GM12878 (cell line): ENCODE data around the gene OS9. TPM values are rescaled to one million over a fixed set of nuclear protein-coding genes. Genes with fewer than 3 reads are reported as not detected.
A peak's percentile ranks its signal among the peaks of the same experiment; 100 is the strongest.

Experiments used
- ATF2 ChIP-seq: IDR thresholded peaks from 2 replicates; pipeline ENCODE4 v1.6.1; 2012; ENCODE audit warnings: low read length, inconsistent platforms
- CBX3 ChIP-seq: fragments of 200-600 bp; sonication (generic); IDR thresholded peaks from 2 replicates; pipeline ENCODE4 v1.6.1; 2016; ENCODE audit warnings: low read depth, borderline replicate concordance
- EED ChIP-seq: sonication (generic); IDR thresholded peaks from 2 replicates; pipeline ENCODE4 v1.6.1; 2016; ENCODE audit warnings: antibody characterized with exemption, low read depth
- GABPA ChIP-seq: IDR thresholded peaks from 2 replicates; pipeline ENCODE4 v1.6.1; 2014; ENCODE audit warnings: antibody characterized with exemption, low read depth, mild to moderate bottlenecking, inconsistent platforms
- HDAC6 ChIP-seq: fragments of 200-600 bp; sonication (generic); IDR thresholded peaks from one replicate; pipeline ENCODE4 v1.8.0; 2017; ENCODE audit warnings: antibody characterized with exemption; ENCODE audit not compliant: unreplicated experiment
- IKZF1 ChIP-seq: fragments of 450-650 bp; conservative IDR thresholded peaks from 2 replicates; pipeline ENCODE4 v1.6.1; 2017; ENCODE audit warnings: antibody characterized with exemption, mild to moderate bottlenecking
- JUNB ChIP-seq: IDR thresholded peaks from 2 replicates; pipeline ENCODE4 v1.6.1; 2016; ENCODE audit warnings: antibody characterized with exemption, mild to moderate bottlenecking
- MTA3 ChIP-seq: IDR thresholded peaks from 2 replicates; pipeline ENCODE4 v1.6.1; 2012; ENCODE audit warnings: low read length, inconsistent platforms, borderline replicate concordance
- NKRF ChIP-seq: fragments of 450-650 bp; conservative IDR thresholded peaks from 2 replicates; pipeline ENCODE4 v1.6.1; 2017; ENCODE audit warnings: mild to moderate bottlenecking, moderate library complexity
- NR2C1 ChIP-seq: fragments of 450-650 bp; IDR thresholded peaks from 2 replicates; pipeline ENCODE4 v1.6.1; 2017; ENCODE audit warnings: antibody characterized with exemption, mild to moderate bottlenecking, moderate library complexity
- NRF1 ChIP-seq: conservative IDR thresholded peaks from 2 replicates; pipeline ENCODE4 v1.6.1; 2011; ENCODE audit warnings: mild to moderate bottlenecking, low read depth, low read length, improper control_type of control experiment
- PBX3 ChIP-seq: IDR thresholded peaks from 2 replicates; pipeline ENCODE4 v1.6.1; 2011; ENCODE audit warnings: mild to moderate bottlenecking, low read depth, low read length, moderate library complexity; ENCODE audit not compliant: insufficient replicate concordance
- PKNOX1 ChIP-seq: fragments of 450-650 bp; IDR thresholded peaks from 2 replicates; pipeline ENCODE4 v1.6.1; 2016; ENCODE audit warnings: mild to moderate bottlenecking
- SMC3 ChIP-seq: IDR thresholded peaks from 2 replicates; pipeline ENCODE4 v1.6.1; 2011; ENCODE audit warnings: low read length, improper control_type of control experiment, borderline replicate concordance
- ZBED1 ChIP-seq: IDR thresholded peaks from 2 replicates; pipeline ENCODE4 v1.6.1; 2016; ENCODE audit warnings: borderline replicate concordance
- polyA plus RNA-seq, 11 experiments: library from polyadenylated mRNA; depleted of rRNA in 4 of 11; unstranded in 6 of 11; stranded (reverse) in 5 of 11; fragments of >200 nt; fragmentation: Nextera tagmentation in 4 of 11; fragmentation: Illumina TruSeq in 1 of 11; extraction: Ambion mirVana in 4 of 11; extraction: Trizol in 1 of 11; gene quantifications; 1 replicate in 1 of 11; 2 replicates in 10 of 11; pipeline versions ENCODE4 v1.2.1 to v1.2.3, GENCODE V29; 2011 to 2016; ENCODE audit warnings: inconsistent platforms in 2 of 11, missing spikeins in 2 of 11, low read depth in 1 of 11
- total RNA-seq, 4 experiments: library from RNA; depleted of rRNA in 3 of 4; stranded (reverse); fragments of >200 nt in 3 of 4; fragmentation: Illumina TruSeq in 1 of 4; extraction: Trizol in 1 of 4; gene quantifications; 2 replicates each; pipeline versions ENCODE4 v1.2.1 to v1.2.3, GENCODE V29; 2013 to 2021
- TF ChIP-seq, protein P1 (sequence below): fragments of 450-650 bp; IDR thresholded peaks from 2 replicates; pipeline ENCODE4 v1.6.1; 2016; ENCODE audit warnings: mild to moderate bottlenecking, moderate library complexity, borderline replicate concordance
- TF ChIP-seq, protein P2 (sequence below): fragments of 450-650 bp; IDR thresholded peaks from 2 replicates; pipeline ENCODE4 v1.6.1; 2017; ENCODE audit warnings: mild to moderate bottlenecking, low read depth, inconsistent platforms; ENCODE audit not compliant: poor library complexity, severe bottlenecking

The OS9 gene
- total and polyA plus RNA-seq, 10 of the 15 experiments (the other 5 are each of a cell fraction or from before 2014, with no cell fraction given) = 5.2 to 106 (median 79.1) TPM

DNA sequence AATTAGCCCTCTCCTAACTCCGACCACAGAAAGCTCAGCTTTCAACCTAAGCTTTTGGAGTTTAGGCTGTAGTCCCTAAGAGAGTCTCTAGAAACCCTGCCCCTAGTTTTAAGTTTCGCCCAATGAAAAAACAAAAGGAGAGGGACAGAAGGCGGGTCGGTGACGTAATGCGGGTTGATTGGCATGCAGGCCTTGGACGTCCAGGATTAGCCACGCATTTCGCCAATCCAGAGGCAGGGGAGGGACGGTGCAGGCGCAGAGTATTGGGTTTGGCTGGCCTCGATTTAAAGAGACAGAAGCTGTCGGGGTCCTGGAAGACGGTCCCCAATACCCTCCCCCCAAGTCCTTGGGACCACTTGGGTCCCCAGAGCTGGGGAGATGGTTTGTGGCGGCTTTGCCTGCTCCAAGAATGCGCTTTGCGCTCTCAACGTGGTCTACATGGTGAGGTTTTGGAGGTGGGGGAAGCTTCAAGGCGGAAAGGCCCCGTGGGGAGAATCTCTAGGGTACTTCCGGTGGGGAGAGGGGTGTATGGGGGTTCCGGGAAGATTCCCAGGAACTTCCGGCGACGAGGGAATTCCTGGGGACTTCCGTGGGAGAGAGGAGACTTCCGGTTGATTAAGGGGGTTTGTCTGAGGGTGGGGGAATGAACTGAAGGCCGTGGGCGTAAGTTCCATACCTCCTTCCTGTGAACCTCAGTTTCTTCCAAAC, 51.0 kb downstream of the OS9 start, which contains the start of gene TSPAN31 (continued):
- TF ChIP-seq NKRF (0 out of 2 replicates have a peak, but pooled peaks have one; percentile 26), HDAC6 (no peak), GABPA (peak; percentile 84), CBX3 (no peak), PBX3 (peak; percentile 97), EED (peak; percentile 77), NR2C1 (no peak), ZBED1 (no peak; the same call in 1 of the 2 replicates), JUNB (peak; percentile 83), NRF1 (peak; percentile 43; the same call in 1 of the 2 replicates), IKZF1 (peak; percentile 81), ATF2 (peak; percentile 85), PKNOX1 (peak; percentile 99), MTA3 (no peak; the same call in 1 of the 2 replicates), SMC3 (no peak)
- TF ChIP-seq, protein P1, sequence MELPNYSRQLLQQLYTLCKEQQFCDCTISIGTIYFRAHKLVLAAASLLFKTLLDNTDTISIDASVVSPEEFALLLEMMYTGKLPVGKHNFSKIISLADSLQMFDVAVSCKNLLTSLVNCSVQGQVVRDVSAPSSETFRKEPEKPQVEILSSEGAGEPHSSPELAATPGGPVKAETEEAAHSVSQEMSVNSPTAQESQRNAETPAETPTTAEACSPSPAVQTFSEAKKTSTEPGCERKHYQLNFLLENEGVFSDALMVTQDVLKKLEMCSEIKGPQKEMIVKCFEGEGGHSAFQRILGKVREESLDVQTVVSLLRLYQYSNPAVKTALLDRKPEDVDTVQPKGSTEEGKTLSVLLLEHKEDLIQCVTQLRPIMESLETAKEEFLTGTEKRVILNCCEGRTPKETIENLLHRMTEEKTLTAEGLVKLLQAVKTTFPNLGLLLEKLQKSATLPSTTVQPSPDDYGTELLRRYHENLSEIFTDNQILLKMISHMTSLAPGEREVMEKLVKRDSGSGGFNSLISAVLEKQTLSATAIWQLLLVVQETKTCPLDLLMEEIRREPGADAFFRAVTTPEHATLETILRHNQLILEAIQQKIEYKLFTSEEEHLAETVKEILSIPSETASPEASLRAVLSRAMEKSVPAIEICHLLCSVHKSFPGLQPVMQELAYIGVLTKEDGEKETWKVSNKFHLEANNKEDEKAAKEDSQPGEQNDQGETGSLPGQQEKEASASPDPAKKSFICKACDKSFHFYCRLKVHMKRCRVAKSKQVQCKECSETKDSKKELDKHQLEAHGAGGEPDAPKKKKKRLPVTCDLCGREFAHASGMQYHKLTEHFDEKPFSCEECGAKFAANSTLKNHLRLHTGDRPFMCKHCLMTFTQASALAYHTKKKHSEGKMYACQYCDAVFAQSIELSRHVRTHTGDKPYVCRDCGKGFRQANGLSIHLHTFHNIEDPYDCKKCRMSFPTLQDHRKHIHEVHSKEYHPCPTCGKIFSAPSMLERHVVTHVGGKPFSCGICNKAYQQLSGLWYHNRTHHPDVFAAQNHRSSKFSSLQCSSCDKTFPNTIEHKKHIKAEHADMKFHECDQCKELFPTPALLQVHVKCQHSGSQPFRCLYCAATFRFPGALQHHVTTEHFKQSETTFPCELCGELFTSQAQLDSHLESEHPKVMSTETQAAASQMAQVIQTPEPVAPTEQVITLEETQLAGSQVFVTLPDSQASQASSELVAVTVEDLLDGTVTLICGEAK = peak; percentile 72; the same call in 1 of the 2 replicates
- TF ChIP-seq, protein P2, sequence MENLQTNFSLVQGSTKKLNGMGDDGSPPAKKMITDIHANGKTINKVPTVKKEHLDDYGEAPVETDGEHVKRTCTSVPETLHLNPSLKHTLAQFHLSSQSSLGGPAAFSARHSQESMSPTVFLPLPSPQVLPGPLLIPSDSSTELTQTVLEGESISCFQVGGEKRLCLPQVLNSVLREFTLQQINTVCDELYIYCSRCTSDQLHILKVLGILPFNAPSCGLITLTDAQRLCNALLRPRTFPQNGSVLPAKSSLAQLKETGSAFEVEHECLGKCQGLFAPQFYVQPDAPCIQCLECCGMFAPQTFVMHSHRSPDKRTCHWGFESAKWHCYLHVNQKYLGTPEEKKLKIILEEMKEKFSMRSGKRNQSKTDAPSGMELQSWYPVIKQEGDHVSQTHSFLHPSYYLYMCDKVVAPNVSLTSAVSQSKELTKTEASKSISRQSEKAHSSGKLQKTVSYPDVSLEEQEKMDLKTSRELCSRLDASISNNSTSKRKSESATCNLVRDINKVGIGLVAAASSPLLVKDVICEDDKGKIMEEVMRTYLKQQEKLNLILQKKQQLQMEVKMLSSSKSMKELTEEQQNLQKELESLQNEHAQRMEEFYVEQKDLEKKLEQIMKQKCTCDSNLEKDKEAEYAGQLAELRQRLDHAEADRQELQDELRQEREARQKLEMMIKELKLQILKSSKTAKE = no peak
